Sigmoid colon (tissue), 7 donors: ENCODE data around the gene NMBR. TPM values are rescaled to one million over a fixed set of nuclear protein-coding genes. Genes with fewer than 3 reads are reported as not detected.

Source experiments
- DNase-seq: peaks from one replicate; pipeline ENCODE4 v3.0.0-alpha.2; 2019
- H3K27ac ChIP-seq, 4 donors: fragments of 200-600 bp; sonication (generic); one replicate each; pipeline ENCODE4 v1.5.1; 2016 to 2019; ENCODE audit warnings: mild to moderate bottlenecking in 1 of 4
- H3K27me3 ChIP-seq, 3 donors: fragments of 200-600 bp; sonication (generic); one replicate each; pipeline ENCODE4 v1.5.1; 2019; ENCODE audit warnings: mild to moderate bottlenecking in 1 of 3
- H3K36me3 ChIP-seq, 4 donors: fragments of 200-600 bp; sonication (generic); one replicate each; pipeline ENCODE4 v1.5.1; 2016 to 2019
- H3K4me1 ChIP-seq, 4 donors: fragments of 200-600 bp; sonication (generic); one replicate each; pipeline ENCODE4 v1.5.1; 2017 to 2019
- H3K4me3 ChIP-seq, 4 donors: fragments of 200-600 bp; sonication (generic); one replicate each; pipeline ENCODE4 v1.5.1; 2017 to 2019; ENCODE audit warnings: mild to moderate bottlenecking in 2 of 4, moderate library complexity in 1 of 4
- H3K9me3 ChIP-seq, 4 donors: fragments of 200-600 bp in 3 of 4; sonication (generic) in 3 of 4; one replicate each; pipeline versions ENCODE4 v1.5.1 to v1.6.1; 2013 to 2019
- EP300 ChIP-seq, 4 donors: sonication (generic); formaldehyde crosslinking; IDR thresholded peaks; one replicate each; pipeline ENCODE4 v1.6.1; 2017; ENCODE audit warnings: antibody characterized with exemption in 4 of 4
- POLR2A ChIP-seq, 2 donors: fragments of 450-650 bp; IDR thresholded peaks; one replicate each; pipeline ENCODE4 v1.6.1; 2016; ENCODE audit warnings: antibody characterized with exemption in 2 of 2, mild to moderate bottlenecking in 2 of 2, moderate library complexity in 2 of 2
- POLR2AphosphoS5 ChIP-seq, 4 donors: sonication (generic); formaldehyde crosslinking; IDR thresholded peaks; one replicate each; pipeline ENCODE4 v1.6.1; 2017; ENCODE audit warnings: antibody characterized with exemption in 4 of 4
- WGBS, 2 donors: extraction: QIAGEN DNeasy Blood & Tissue Kit; methylation state at CpG; one replicate each; pipeline ENCODE4 v1.1.7; 2013; 5-methylcytosine and 5-hydroxymethylcytosine counted together
- intact Hi-C: fragments of 100-400 bp; cut with DNase I; formaldehyde crosslinking; loops from one replicate; pipeline ENCODE4 v1.15.1; 2023
- polyA plus RNA-seq, 3 donors: library from polyadenylated mRNA; stranded (reverse); fragments of 200-250 nt; gene quantifications; one replicate each; pipeline ENCODE4 v1.2.3, GENCODE V29; 2013
- total RNA-seq, 4 donors: library from RNA; depleted of rRNA; stranded (reverse); fragments of >200 nt; gene quantifications; one replicate each; pipeline ENCODE4 v1.1.0, GENCODE V29; 2016
- TF ChIP-seq, protein P1 (sequence below), 4 experiments: fragments of 450-650 bp in 3 of 4; fragments of 200-600 bp in 1 of 4; IDR thresholded peaks; one replicate each; pipeline ENCODE4 v1.5.1; 2016 to 2019; ENCODE audit warnings: antibody characterized with exemption in 4 of 4, mild to moderate bottlenecking in 3 of 4, moderate library complexity in 2 of 4
- donor health status: healthy with polysubstance abuse.
- donor health status: Bipolar disorder and iron deficiency.
- donor health status: healthy.

Gene NMBR
- total and polyA plus RNA-seq, 7 donors, result not detected

DNA sequence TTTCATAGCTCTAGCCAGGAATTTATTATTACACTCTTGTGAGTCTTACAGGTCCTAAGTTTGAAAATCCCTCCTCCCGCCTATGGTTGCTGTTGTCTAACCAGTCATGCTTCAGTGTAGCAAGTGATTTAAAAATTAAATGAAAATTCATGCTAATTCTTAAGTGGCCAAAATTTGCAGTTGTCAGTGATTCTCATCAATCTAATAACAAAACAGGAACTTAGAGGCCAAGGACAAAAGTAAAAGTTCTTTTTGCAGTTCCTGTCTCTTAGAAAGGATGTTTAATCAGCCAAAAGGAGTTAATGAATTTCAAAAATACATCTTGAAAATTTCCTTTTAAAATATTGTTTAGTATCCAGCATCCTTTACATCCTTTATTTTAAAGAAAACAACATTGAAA lies 36.4 kb upstream of the NMBR start:
- no peak overlapping the region for H3K4me3 ChIP-seq
- H3K27me3 ChIP-seq, result no peaks in the 10 kb centered on the region
- TF ChIP-seq POLR2A (IDR thresholded peaks at IDR 0.05) (no peak), POLR2AphosphoS5 (IDR thresholded peaks at IDR 0.05) (no peak), EP300 (IDR thresholded peaks at IDR 0.05) (no peak)
- TF ChIP-seq, protein P1, sequence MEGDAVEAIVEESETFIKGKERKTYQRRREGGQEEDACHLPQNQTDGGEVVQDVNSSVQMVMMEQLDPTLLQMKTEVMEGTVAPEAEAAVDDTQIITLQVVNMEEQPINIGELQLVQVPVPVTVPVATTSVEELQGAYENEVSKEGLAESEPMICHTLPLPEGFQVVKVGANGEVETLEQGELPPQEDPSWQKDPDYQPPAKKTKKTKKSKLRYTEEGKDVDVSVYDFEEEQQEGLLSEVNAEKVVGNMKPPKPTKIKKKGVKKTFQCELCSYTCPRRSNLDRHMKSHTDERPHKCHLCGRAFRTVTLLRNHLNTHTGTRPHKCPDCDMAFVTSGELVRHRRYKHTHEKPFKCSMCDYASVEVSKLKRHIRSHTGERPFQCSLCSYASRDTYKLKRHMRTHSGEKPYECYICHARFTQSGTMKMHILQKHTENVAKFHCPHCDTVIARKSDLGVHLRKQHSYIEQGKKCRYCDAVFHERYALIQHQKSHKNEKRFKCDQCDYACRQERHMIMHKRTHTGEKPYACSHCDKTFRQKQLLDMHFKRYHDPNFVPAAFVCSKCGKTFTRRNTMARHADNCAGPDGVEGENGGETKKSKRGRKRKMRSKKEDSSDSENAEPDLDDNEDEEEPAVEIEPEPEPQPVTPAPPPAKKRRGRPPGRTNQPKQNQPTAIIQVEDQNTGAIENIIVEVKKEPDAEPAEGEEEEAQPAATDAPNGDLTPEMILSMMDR (IDR thresholded peaks at IDR 0.05), result no peak
- intact Hi-C loops, result no loop called here
- 86 to 100% methylated on average over 1 of the region's 1 CpG for WGBS, 2 donors
- DNase-seq, result no peak
- H3K9me3 ChIP-seq, result peaks cover 0 to 1% (median 0%) of the 10 kb centered on the region in 4 donors
- H3K27ac ChIP-seq, result no peak overlapping the region
- peaks cover 0 to under 1% (median 0%) of the 10 kb centered on the region in 4 donors for H3K36me3 ChIP-seq
- peaks cover 0 to 11% (median 0%) of the 10 kb centered on the region in 4 donors for H3K4me1 ChIP-seq

DNA sequence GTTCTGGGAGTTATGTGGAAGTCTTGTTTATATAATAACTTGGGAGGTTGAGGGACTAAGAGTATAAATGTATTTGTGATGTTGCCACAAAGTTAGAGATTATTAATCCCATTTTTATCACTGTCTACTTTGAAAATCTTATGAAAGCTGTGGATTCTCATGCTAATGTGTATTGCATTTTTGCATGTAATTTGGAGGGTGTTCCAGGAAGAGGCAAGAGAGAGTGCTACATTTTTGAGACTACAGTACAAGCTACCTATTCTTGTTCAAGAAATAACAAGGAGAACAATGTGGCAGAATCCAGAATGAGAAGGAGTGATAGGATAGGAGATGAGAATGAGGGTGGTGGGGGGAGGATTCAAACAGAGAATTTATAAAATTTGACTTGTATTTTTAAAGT lies 35.1 kb upstream of the NMBR start:
- Histone ChIP-seq H3K36me3 (peaks cover 0 to 14% (median 0%) of the 10 kb centered on the region in 4 donors), H3K4me1 (peaks cover 0 to 7% (median 0%) of the 10 kb centered on the region in 4 donors), H3K4me3 (no peak overlapping the region), H3K9me3 (peaks cover 0 to 5% (median 0%) of the 10 kb centered on the region in 4 donors), H3K27ac (no peak overlapping the region), H3K27me3 (no peaks in the 10 kb centered on the region)
- intact Hi-C loops, result no loop called here
- DNase-seq, result no peak
- TF ChIP-seq, protein P1 (IDR thresholded peaks at IDR 0.05), result no peak
- TF ChIP-seq POLR2A (IDR thresholded peaks at IDR 0.05) (no peak), EP300 (IDR thresholded peaks at IDR 0.05) (no peak), POLR2AphosphoS5 (IDR thresholded peaks at IDR 0.05) (no peak)

- peaks cover 0 to 40% (median 1%) of the 10 kb centered on the region in 4 donors for H3K36me3 ChIP-seq
- DNase-seq, result no peak
- intact Hi-C loops, result no loop called here
- no peak overlapping the region for H3K4me3 ChIP-seq
- TF ChIP-seq POLR2AphosphoS5 (IDR thresholded peaks at IDR 0.05) (no peak), POLR2A (IDR thresholded peaks at IDR 0.05) (no peak), EP300 (IDR thresholded peaks at IDR 0.05) (no peak)
- TF ChIP-seq, protein P1 (IDR thresholded peaks at IDR 0.05), result no peak
- H3K9me3 ChIP-seq, result peaks cover 0 to 5% (median 0%) of the 10 kb centered on the region in 4 donors
- no peaks in the 10 kb centered on the region for H3K27me3 ChIP-seq
- no peak overlapping the region for H3K27ac ChIP-seq
- no peaks in the 10 kb centered on the region for H3K4me1 ChIP-seq
Observed at GRCh38 chr6:142178129-142178528, 31.2 kb upstream of the NMBR start.

GRCh38 chr6:142174703-142175102 lies 27.8 kb upstream of the NMBR start:
- DNase-seq, result no peak
- H3K4me1 ChIP-seq, result no peaks in the 10 kb centered on the region
- 95 to 96% methylated on average over 6 of the region's 6 CpGs for WGBS, 2 donors
- TF ChIP-seq, protein P1 (IDR thresholded peaks at IDR 0.05), result no peak
- no peak for TF ChIP-seq EP300 (IDR thresholded peaks at IDR 0.05)
- no peak for TF ChIP-seq POLR2A (IDR thresholded peaks at IDR 0.05)
- no peak for TF ChIP-seq POLR2AphosphoS5 (IDR thresholded peaks at IDR 0.05)
- intact Hi-C loops, result no loop called here
- peaks cover 4 to 73% (median 8%) of the 10 kb centered on the region in 4 donors for H3K36me3 ChIP-seq
- no peaks in the 10 kb centered on the region for H3K27me3 ChIP-seq
- H3K27ac ChIP-seq, result no peak overlapping the region
- no peak overlapping the region for H3K4me3 ChIP-seq
- peaks cover 0 to 5% (median 0%) of the 10 kb centered on the region in 4 donors for H3K9me3 ChIP-seq

- Histone ChIP-seq H3K27me3 (no peaks in the 10 kb centered on the region), H3K36me3 (peaks cover 4 to 78% (median 8%) of the 10 kb centered on the region in 4 donors), H3K9me3 (peaks cover 0 to 5% (median 0%) of the 10 kb centered on the region in 4 donors), H3K4me1 (no peaks in the 10 kb centered on the region), H3K4me3 (no peak overlapping the region), H3K27ac (no peak overlapping the region)
- intact Hi-C loops, result no loop called here
- DNase-seq, result no peak
- no peak for TF ChIP-seq POLR2A (IDR thresholded peaks at IDR 0.05)
- TF ChIP-seq, protein P1 (IDR thresholded peaks at IDR 0.05), result no peak
- no peak for TF ChIP-seq POLR2AphosphoS5 (IDR thresholded peaks at IDR 0.05)
- TF ChIP-seq EP300 (IDR thresholded peaks at IDR 0.05), result no peak
- WGBS, 2 donors, result 96 to 99% methylated on average over 3 of the region's 3 CpGs
Observed at GRCh38 chr6:142173980-142174379, 27.1 kb upstream of the NMBR start.
